WTC11 (cell line): ENCODE measurements around the gene TMPRSS3.

ENCODE experiments used
- ATF2 ChIP-seq: sonication (generic); formaldehyde crosslinking; IDR thresholded peaks from 2 replicates; pipeline ENCODE4 v1.8.1; 2022; ENCODE audit warnings: low read depth, missing genetic modification reagents, borderline replicate concordance
- CTCF ChIP-seq: fragments of 200-600 bp; IDR thresholded peaks from 2 replicates; pipeline ENCODE4 v1.8.0; 2022; ENCODE audit warnings: antibody characterized with exemption
- IRF1 ChIP-seq: sonication (generic); formaldehyde crosslinking; IDR thresholded peaks from 2 replicates; pipeline ENCODE4 v1.8.0; 2023; ENCODE audit warnings: missing genetic modification reagents
- NR1H2 ChIP-seq: sonication (generic); formaldehyde crosslinking; IDR thresholded peaks from 2 replicates; pipeline ENCODE4 v1.9.0; 2021; ENCODE audit warnings: mild to moderate bottlenecking, moderate library complexity, missing genetic modification reagents
- NR3C1 ChIP-seq: sonication (generic); formaldehyde crosslinking; conservative IDR thresholded peaks from 2 replicates; pipeline ENCODE4 v1.8.1; 2023; ENCODE audit warnings: low read depth, mild to moderate bottlenecking, missing genetic modification reagents
- TCF7 ChIP-seq: sonication (generic); formaldehyde crosslinking; IDR thresholded peaks from 2 replicates; pipeline ENCODE4 v1.8.0; 2022; ENCODE audit warnings: mild to moderate bottlenecking, low read depth, missing genetic modification reagents, moderate library complexity
- USF2 ChIP-seq: sonication (generic); formaldehyde crosslinking; IDR thresholded peaks from 2 replicates; pipeline ENCODE4 v1.8.1; 2023; ENCODE audit warnings: mild to moderate bottlenecking, missing genetic modification reagents, moderate library complexity
- ZNF121 ChIP-seq: sonication (generic); formaldehyde crosslinking; IDR thresholded peaks from 2 replicates; pipeline ENCODE4 v1.8.0; 2023; ENCODE audit warnings: missing genetic modification reagents
- ZNF138 ChIP-seq: sonication (generic); formaldehyde crosslinking; conservative IDR thresholded peaks from 2 replicates; pipeline ENCODE4 v1.8.1; 2022; ENCODE audit warnings: mild to moderate bottlenecking, moderate library complexity, missing genetic modification reagents
- ZNF512 ChIP-seq: sonication (generic); formaldehyde crosslinking; IDR thresholded peaks from 2 replicates; pipeline ENCODE4 v1.8.1; 2022; ENCODE audit warnings: missing genetic modification reagents, borderline replicate concordance
- TF ChIP-seq, protein P1 (sequence below): sonication (generic); formaldehyde crosslinking; IDR thresholded peaks from 2 replicates; pipeline ENCODE4 v1.8.0; 2022; ENCODE audit warnings: missing genetic modification reagents
- TF ChIP-seq, protein P2 (sequence below): sonication (generic); formaldehyde crosslinking; IDR thresholded peaks from 2 replicates; pipeline ENCODE4 v1.8.1; 2022; ENCODE audit warnings: mild to moderate bottlenecking, missing genetic modification reagents, moderate library complexity, borderline replicate concordance

DNA sequence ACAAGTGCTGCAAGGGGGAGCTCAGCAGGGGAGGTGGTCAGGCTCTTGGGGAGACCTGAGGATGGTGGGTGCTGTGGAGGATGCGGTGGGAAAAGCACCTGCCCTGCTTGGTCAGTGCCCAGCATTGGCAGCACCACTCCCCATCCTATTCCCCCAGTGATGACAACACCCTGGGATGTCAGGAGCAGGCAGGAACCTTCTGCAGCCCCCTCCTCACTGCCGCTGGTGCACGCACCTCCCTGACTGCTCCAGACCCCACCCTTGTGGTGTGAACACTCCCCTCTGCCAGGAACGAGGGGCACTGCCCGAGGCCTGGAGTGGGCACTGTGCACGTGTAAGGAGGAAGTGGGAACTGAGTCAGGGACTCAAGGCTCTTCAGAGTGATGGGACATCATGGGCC lies 12.5 kb downstream of the TMPRSS3 start:
- TF ChIP-seq USF2 (CRISPR knock-in tag) (no peak), CTCF (no peak), TCF7 (CRISPR knock-in tag) (no peak), ATF2 (CRISPR knock-in tag) (no peak), ZNF512 (CRISPR knock-in tag) (no peak), NR1H2 (CRISPR knock-in tag) (no peak), NR3C1 (CRISPR knock-in tag) (no peak), ZNF121 (CRISPR knock-in tag) (no peak), IRF1 (CRISPR knock-in tag) (no peak), ZNF138 (no peak)
- TF ChIP-seq, protein P1, sequence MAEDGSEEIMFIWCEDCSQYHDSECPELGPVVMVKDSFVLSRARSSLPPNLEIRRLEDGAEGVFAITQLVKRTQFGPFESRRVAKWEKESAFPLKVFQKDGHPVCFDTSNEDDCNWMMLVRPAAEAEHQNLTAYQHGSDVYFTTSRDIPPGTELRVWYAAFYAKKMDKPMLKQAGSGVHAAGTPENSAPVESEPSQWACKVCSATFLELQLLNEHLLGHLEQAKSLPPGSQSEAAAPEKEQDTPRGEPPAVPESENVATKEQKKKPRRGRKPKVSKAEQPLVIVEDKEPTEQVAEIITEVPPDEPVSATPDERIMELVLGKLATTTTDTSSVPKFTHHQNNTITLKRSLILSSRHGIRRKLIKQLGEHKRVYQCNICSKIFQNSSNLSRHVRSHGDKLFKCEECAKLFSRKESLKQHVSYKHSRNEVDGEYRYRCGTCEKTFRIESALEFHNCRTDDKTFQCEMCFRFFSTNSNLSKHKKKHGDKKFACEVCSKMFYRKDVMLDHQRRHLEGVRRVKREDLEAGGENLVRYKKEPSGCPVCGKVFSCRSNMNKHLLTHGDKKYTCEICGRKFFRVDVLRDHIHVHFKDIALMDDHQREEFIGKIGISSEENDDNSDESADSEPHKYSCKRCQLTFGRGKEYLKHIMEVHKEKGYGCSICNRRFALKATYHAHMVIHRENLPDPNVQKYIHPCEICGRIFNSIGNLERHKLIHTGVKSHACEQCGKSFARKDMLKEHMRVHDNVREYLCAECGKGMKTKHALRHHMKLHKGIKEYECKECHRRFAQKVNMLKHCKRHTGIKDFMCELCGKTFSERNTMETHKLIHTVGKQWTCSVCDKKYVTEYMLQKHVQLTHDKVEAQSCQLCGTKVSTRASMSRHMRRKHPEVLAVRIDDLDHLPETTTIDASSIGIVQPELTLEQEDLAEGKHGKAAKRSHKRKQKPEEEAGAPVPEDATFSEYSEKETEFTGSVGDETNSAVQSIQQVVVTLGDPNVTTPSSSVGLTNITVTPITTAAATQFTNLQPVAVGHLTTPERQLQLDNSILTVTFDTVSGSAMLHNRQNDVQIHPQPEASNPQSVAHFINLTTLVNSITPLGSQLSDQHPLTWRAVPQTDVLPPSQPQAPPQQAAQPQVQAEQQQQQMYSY (CRISPR knock-in tag): no peak
- TF ChIP-seq, protein P2, sequence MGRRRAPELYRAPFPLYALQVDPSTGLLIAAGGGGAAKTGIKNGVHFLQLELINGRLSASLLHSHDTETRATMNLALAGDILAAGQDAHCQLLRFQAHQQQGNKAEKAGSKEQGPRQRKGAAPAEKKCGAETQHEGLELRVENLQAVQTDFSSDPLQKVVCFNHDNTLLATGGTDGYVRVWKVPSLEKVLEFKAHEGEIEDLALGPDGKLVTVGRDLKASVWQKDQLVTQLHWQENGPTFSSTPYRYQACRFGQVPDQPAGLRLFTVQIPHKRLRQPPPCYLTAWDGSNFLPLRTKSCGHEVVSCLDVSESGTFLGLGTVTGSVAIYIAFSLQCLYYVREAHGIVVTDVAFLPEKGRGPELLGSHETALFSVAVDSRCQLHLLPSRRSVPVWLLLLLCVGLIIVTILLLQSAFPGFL (CRISPR knock-in tag): no peak
